Stomach (tissue), 9 donors: ENCODE data around the gene CAMK2G. TPM values are rescaled to one million over a fixed set of nuclear protein-coding genes. Genes with fewer than 3 reads are reported as not detected.

Experiments used
- DNase-seq, 2 donors: peaks; one replicate each; pipeline versions ENCODE4 v3.0.0 to v3.0.0-alpha.2; 2013 to 2019
- H3K27ac ChIP-seq, 5 donors: fragments of 200-600 bp in 4 of 5; sonication (generic) in 4 of 5; one replicate each; pipeline ENCODE4 v1.5.1; 2013 to 2019; ENCODE audit warnings: mild to moderate bottlenecking in 1 of 5, moderate library complexity in 1 of 5
- H3K27me3 ChIP-seq, 3 donors: fragments of 200-600 bp; sonication (generic); one replicate each; pipeline ENCODE4 v1.5.1; 2017 to 2019; ENCODE audit warnings: mixed run types in 1 of 3
- H3K36me3 ChIP-seq, 4 donors: fragments of 200-600 bp; sonication (generic); 1 replicate in 3 of 4; 2 replicates in 1 of 4; pipeline ENCODE4 v1.5.1; 2016 to 2019
- H3K4me1 ChIP-seq, 4 donors: fragments of 200-600 bp; sonication (generic); one replicate each; pipeline ENCODE4 v1.5.1; 2016 to 2019
- H3K4me3 ChIP-seq, 4 donors: fragments of 200-600 bp; sonication (generic) in 3 of 4; one replicate each; pipeline ENCODE4 v1.5.1; 2016 to 2019; ENCODE audit warnings: mild to moderate bottlenecking in 1 of 4
- H3K9me3 ChIP-seq, 4 donors: fragments of 200-600 bp; sonication (generic); one replicate each; pipeline ENCODE4 v1.5.1; 2016 to 2019
- EP300 ChIP-seq: sonication (generic); formaldehyde crosslinking; IDR thresholded peaks from one replicate; pipeline ENCODE4 v1.6.1; 2017; ENCODE audit warnings: antibody characterized with exemption
- POLR2A ChIP-seq, 4 donors: fragments of 450-650 bp; IDR thresholded peaks; one replicate each; pipeline ENCODE4 v1.6.1; 2016; ENCODE audit warnings: antibody characterized with exemption in 4 of 4, control low read depth in 2 of 4, mild to moderate bottlenecking in 1 of 4, moderate library complexity in 1 of 4
- POLR2AphosphoS5 ChIP-seq, 3 donors: sonication (generic); formaldehyde crosslinking; IDR thresholded peaks; one replicate each; pipeline ENCODE4 v1.6.1; 2016; ENCODE audit warnings: antibody characterized with exemption in 3 of 3
- WGBS, 5 donors: extraction: QIAGEN DNeasy Blood & Tissue Kit in 3 of 5; methylation state at CpG; one replicate each; pipeline versions ENCODE4 v1.1.5 to v1.1.7; 2013 to 2018; 5-methylcytosine and 5-hydroxymethylcytosine counted together
- intact Hi-C: fragments of 100-400 bp; cut with DNase I; formaldehyde crosslinking; loops from one replicate; pipeline ENCODE4 v1.15.1; 2023; ENCODE audit warnings: low total_unique reads
- polyA plus RNA-seq, 3 donors: library from polyadenylated mRNA; stranded (reverse); fragments of 200-250 nt; gene quantifications; one replicate each; pipeline ENCODE4 v1.2.3, GENCODE V29; 2013
- total RNA-seq, 5 donors: library from RNA; depleted of rRNA; stranded (reverse); fragments of >200 nt; gene quantifications; one replicate each; pipeline versions ENCODE4 v1.1.0 to v1.2.3, GENCODE V29; 2014 to 2016
- TF ChIP-seq, protein P1 (sequence below), 7 experiments: fragments of 450-650 bp in 4 of 7; fragments of 200-600 bp in 3 of 7; sonication (generic) in 3 of 7; IDR thresholded peaks; one replicate each; pipeline ENCODE4 v1.5.1; 2016 to 2019; ENCODE audit warnings: antibody characterized with exemption in 7 of 7, control low read depth in 2 of 7, mild to moderate bottlenecking in 1 of 7
- donor health status: healthy with polysubstance abuse.
- donor health status: Bipolar disorder and iron deficiency.
- donor health status: healthy.

The CAMK2G gene
- total and polyA plus RNA-seq, 8 donors = 7.5 to 93.3 (median 29.6) TPM

DNA sequence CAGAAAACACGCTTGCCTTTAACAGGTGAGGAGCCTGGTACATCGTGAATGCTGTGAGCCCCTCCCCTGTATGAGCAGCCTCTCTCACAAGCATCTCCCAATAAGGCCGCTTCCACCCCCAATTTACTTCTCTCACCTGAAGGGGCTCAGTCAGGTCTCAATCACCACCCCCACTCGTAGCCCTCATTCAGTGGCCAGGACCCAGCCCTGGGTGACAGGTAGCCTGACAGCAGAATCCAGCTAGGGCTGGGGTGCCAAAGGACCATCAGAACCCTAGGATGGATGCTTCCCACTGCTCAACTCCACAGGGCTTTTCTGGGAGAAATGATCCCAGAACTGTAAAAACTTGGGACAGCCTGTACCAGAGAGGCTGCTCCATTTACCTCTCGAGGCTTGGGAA lies 56.5 kb downstream of the CAMK2G start:
- Histone ChIP-seq H3K27ac (peak overlapping the region in 2 of 5 donors; percentile 59 to 64), H3K4me3 (no peak overlapping the region), H3K36me3 (peaks cover 17 to 88% (median 68%) of the 10 kb centered on the region in 4 donors), H3K9me3 (no peaks in the 10 kb centered on the region), H3K4me1 (peaks cover 12 to 54% (median 22%) of the 10 kb centered on the region in 4 donors), H3K27me3 (no peaks in the 10 kb centered on the region)
- TF ChIP-seq, protein P1, sequence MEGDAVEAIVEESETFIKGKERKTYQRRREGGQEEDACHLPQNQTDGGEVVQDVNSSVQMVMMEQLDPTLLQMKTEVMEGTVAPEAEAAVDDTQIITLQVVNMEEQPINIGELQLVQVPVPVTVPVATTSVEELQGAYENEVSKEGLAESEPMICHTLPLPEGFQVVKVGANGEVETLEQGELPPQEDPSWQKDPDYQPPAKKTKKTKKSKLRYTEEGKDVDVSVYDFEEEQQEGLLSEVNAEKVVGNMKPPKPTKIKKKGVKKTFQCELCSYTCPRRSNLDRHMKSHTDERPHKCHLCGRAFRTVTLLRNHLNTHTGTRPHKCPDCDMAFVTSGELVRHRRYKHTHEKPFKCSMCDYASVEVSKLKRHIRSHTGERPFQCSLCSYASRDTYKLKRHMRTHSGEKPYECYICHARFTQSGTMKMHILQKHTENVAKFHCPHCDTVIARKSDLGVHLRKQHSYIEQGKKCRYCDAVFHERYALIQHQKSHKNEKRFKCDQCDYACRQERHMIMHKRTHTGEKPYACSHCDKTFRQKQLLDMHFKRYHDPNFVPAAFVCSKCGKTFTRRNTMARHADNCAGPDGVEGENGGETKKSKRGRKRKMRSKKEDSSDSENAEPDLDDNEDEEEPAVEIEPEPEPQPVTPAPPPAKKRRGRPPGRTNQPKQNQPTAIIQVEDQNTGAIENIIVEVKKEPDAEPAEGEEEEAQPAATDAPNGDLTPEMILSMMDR (IDR thresholded peaks at IDR 0.05) = no peak
- DNase-seq = no peak
- 89 to 95% (median 93%) methylated on average over 5 of the region's 5 CpGs for WGBS, 5 donors
- intact Hi-C loops = no loop called here

DNA sequence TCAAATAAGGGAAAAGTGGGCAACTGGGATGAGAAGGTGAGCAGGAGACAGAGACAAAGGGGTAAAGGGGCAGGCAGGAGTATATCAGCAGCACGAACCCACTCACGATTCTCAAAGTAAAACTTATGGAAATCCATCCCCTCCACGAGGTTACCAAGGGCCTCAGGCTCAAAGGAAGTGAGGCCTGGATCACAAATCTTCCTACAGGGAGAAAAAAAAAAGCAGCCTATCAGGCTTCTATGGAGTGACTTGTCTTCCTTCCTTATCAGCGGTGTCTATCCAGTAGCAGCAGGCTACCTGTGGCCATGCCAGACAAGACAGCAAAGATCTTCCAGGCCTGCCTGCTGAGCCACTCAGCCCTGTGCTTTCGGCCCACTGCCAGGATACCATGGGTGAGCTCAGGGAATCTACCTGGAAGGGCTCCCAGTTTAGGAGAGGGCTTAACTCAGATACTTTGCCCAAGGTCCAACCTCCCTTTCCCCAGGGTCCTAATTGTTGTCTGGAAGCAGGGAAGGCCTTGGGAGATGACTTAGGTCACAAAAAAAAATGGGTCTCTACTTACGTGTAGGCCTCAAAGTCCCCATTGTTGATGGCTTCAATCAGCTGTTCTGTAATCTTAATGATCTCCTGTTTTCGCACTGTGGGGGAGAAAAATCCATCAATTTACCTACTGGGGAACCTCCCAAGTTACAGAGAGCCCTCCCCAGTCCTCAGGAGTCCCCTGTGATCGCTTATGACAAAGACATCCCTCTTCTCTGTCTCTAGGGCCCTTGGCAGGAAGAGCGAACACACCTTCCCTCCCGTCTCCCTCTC lies 57.2 kb downstream of the CAMK2G start:
- DNase-seq = no peak
- 78 to 94% (median 91%) methylated on average over 9 to 10 of the region's 10 CpGs for WGBS, 5 donors
- no peaks in the 10 kb centered on the region for H3K9me3 ChIP-seq
- peak overlapping the region; percentile 24 to 64 (median 54) for H3K27ac ChIP-seq
- no peaks in the 10 kb centered on the region for H3K27me3 ChIP-seq
- TF ChIP-seq EP300 (no peak), POLR2AphosphoS5 (IDR thresholded peaks at IDR 0.05) (no peak), POLR2A (IDR thresholded peaks at IDR 0.05) (no peak)
- TF ChIP-seq, protein P1 (IDR thresholded peaks at IDR 0.05) = no peak
- intact Hi-C loops = no loop called here
- peaks cover 17 to 84% (median 63%) of the 10 kb centered on the region in 4 donors for H3K36me3 ChIP-seq
- peaks cover 12 to 57% (median 25%) of the 10 kb centered on the region in 4 donors for H3K4me1 ChIP-seq
- no peak overlapping the region for H3K4me3 ChIP-seq

DNA sequence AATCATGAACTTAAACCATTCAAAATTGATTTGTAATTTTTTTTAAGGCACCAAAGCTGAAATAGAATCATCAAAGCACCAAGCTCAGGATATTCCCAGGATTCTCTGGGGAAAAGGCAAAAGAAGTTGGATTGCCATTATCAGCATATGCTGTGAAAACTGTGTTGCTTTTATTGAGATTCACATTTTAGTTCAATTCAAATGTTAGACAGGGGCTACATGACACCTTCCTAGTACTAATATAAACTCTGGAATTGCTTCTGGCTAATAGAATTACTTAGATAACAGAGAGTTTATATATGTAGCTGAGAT lies 58.7 kb downstream of the CAMK2G start:
- Histone ChIP-seq H3K27me3 (no peaks in the 10 kb centered on the region), H3K4me3 (no peak overlapping the region), H3K9me3 (no peaks in the 10 kb centered on the region), H3K36me3 (peaks cover 17 to 73% (median 52%) of the 10 kb centered on the region in 4 donors), H3K27ac (peak overlapping the region in 4 of 5 donors; percentile 38 to 64 (median 56)), H3K4me1 (peaks cover 16 to 62% (median 27%) of the 10 kb centered on the region in 4 donors)
- intact Hi-C loops = no loop called here
- TF ChIP-seq EP300 = no peak
- TF ChIP-seq, protein P1 (IDR thresholded peaks at IDR 0.05) = no peak
- TF ChIP-seq POLR2AphosphoS5 (IDR thresholded peaks at IDR 0.05) = no peak
- no peak for TF ChIP-seq POLR2A (IDR thresholded peaks at IDR 0.05)
- no peak for DNase-seq

DNA sequence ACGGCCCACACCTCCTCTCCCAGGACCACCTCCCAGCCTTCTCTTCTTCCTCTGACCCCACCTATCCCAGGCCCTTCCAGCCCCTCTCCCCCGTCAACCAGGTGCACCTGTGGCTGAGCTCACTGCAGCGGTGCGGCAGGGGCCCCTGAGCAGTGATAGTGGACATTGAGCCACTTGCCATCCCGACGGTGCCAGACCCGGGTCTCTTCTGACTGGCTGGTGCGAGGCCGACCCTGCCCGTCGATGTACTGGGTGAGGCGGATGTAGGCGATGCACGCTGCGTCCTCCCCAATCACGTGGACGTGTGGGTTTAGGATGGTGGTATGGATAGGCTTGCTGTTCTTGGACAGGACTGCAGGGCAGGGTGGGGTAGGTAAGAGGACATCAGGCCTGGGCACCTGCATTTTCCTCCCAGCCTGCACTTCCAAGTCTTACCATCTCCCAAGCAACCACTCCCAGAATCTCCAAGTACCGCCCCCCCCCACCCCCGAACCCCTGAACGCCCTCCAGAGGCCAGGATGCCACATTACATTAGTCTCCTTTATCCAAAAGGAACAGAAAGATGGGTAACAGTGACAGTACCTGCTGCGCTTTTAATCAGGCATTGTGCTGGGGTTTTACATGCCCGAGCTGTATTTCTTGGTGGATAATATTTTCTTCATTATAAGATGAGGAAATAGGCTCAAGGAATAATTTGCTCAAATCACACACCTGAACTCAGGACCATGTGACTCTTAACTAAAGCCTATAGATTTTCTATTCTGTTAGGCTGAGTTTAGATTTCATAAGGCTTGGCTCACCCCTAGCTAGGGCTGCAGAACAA lies 59.2 kb downstream of the CAMK2G start:
- Histone ChIP-seq H3K4me1 (peaks cover 21 to 66% (median 32%) of the 10 kb centered on the region in 4 donors), H3K27me3 (no peaks in the 10 kb centered on the region), H3K4me3 (no peak overlapping the region), H3K27ac (peak overlapping the region in 1 of 5 donors; percentile 54), H3K36me3 (peaks cover 17 to 73% (median 52%) of the 10 kb centered on the region in 4 donors), H3K9me3 (no peaks in the 10 kb centered on the region)
- intact Hi-C loops = no loop called here
- TF ChIP-seq, protein P1 (IDR thresholded peaks at IDR 0.05) = peak in 1 of 7 experiments; percentile 22
- no peak for TF ChIP-seq EP300
- TF ChIP-seq POLR2AphosphoS5 (IDR thresholded peaks at IDR 0.05) = no peak
- no peak for TF ChIP-seq POLR2A (IDR thresholded peaks at IDR 0.05)
- no peak for DNase-seq
- 82 to 86% (median 83%) methylated on average over 21 to 22 of the region's 22 CpGs for WGBS, 5 donors
